ENCODE measurements around the gene SLIT3. TPM values are rescaled to one million over a fixed set of nuclear protein-coding genes. Genes with fewer than 3 reads are reported as not detected.

SLIT3 gene
- total RNA-seq, 2 experiments from 2014 or later: 0.30 to 0.43 TPM

DNA sequence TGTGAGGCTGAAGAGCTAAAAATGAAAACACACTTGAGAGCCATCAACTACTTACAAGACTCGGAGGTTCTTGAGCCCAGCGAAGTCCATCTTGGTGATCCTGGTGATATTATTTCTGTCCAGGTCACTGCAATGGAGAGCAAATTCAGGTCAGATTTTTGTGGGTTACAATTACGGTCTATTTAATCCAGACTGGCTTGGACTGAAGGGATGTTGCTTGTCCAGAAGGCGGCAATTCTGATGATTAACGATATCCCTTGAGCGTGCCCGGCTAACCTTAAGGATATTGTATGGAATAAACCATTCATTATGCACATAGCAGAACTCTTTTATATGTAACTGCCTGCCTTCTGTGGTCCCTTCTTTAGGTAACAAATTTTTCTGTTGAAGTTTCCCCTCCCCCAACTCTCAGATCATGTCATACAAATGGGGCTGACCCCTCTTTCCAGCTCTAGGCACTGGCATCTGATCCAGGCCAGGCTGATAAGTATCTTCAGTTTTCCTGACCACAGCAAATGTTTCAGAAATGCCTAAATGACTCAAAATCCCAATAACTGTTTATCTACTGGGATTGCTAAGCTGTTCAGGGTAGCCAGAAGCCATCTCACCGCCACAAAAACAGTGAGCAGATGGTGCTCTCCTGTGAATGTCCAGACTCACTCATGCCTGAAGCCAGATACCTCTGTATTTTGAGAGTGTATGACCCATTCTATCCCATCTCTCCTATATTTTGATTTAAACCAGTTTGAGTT lies 49.4 kb downstream of the SLIT3 start:
- H3K27ac Mint-ChIP-seq: no peak overlapping the region
- DNase-seq: no peak
- intact Hi-C loops (cut with micrococcal nuclease): no loop called here
- no peaks in the 10 kb centered on the region for H3K4me1 Mint-ChIP-seq (ENCODE audit: low read depth)
- CTCF ChIA-PET: interaction anchor here (0.6 kb wide), 1 partner anchor 867 kb away, joined by 3 read pairs; no protein-coding TSS in a partner anchor
- no peaks in the 10 kb centered on the region for H3K36me3 Mint-ChIP-seq (ENCODE audit: low read depth)
- H3K27me3 Mint-ChIP-seq (ENCODE audit: low read depth): no peaks in the 10 kb centered on the region
- H3K4me3 Mint-ChIP-seq: no peak overlapping the region
- H3K9me3 Mint-ChIP-seq: no peaks in the 10 kb centered on the region

DNA sequence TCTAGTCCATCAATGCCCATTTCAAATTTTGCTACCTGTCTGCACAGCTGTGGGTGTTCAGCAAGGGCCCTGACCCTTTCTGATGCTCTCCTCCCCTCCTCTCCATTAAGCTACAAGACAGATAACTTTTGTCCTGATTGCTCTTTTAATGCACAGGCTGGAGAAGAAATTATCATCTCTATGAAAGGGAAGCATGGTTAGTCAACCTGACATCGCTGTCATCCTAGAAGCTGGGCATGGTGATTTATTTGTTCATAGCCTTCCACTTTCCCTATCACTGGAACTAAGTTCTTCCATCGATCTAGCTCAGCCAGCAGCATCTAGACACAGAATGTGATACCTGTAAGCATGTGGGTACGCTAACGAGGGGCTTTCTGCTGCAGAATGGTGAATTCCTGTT lies 50.1 kb downstream of the SLIT3 start:
- DNase-seq: no peak
- CTCF ChIA-PET: no interaction called here
- Mint-ChIP-seq H3K4me1 (ENCODE audit: low read depth) (no peaks in the 10 kb centered on the region), H3K4me3 (no peak overlapping the region), H3K36me3 (ENCODE audit: low read depth) (no peaks in the 10 kb centered on the region), H3K27ac (no peak overlapping the region), H3K27me3 (ENCODE audit: low read depth) (peaks cover 2% of the 10 kb centered on the region), H3K9me3 (no peaks in the 10 kb centered on the region)
- intact Hi-C loops (cut with micrococcal nuclease): no loop called here

DNA sequence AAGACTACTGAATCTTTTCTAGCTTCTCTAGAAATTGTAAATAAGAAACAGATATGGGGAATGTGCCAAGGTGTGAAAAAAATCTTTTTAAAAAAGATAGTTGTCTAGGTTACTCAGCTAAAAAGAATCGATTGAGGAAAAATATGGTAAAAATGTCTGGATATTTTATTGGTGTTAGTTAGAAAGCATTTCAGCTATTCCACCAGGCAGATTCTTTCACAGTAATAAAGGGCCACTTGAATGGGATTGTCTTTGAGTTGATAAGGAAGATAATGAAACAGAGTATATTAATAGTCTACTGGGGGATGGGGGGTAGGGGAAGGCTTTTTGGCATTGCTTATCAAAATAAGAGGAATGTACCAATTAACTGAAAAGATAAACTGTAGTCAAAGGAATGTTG lies 51.9 kb downstream of the SLIT3 start:
- no peaks in the 10 kb centered on the region for H3K36me3 Mint-ChIP-seq (ENCODE audit: low read depth)
- no peaks in the 10 kb centered on the region for H3K4me1 Mint-ChIP-seq (ENCODE audit: low read depth)
- DNase-seq: no peak
- peaks cover 4% of the 10 kb centered on the region for H3K27me3 Mint-ChIP-seq (ENCODE audit: low read depth)
- CTCF ChIA-PET: no interaction called here
- no peak overlapping the region for H3K4me3 Mint-ChIP-seq
- intact Hi-C loops (cut with micrococcal nuclease): no loop called here
- H3K9me3 Mint-ChIP-seq: no peaks in the 10 kb centered on the region
- H3K27ac Mint-ChIP-seq: no peak overlapping the region

DNA sequence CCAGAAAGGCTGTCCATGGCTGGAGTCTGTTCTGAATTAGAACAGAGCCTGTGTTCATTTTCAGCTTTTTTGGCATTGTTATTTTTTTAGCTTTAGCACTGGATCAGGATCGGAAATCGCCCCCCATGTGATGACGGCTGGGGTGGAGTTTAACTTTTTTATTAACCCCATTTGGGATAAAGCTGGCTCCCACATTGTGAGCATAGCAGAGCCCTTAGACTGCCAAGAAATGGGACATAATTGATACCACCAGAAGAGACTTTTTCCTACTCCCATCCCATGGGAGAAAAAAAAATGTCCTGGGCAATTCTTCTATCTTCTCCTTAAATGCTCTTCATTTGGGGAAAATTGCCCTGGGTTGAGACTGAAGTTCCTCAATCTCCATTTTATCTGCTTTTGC lies 52.4 kb downstream of the SLIT3 start:
- intact Hi-C loops (cut with micrococcal nuclease): no loop called here
- H3K36me3 Mint-ChIP-seq (ENCODE audit: low read depth): no peaks in the 10 kb centered on the region
- no peaks in the 10 kb centered on the region for H3K9me3 Mint-ChIP-seq
- no peak for DNase-seq
- peaks cover 4% of the 10 kb centered on the region for H3K27me3 Mint-ChIP-seq (ENCODE audit: low read depth)
- no peak overlapping the region for H3K27ac Mint-ChIP-seq
- H3K4me3 Mint-ChIP-seq: no peak overlapping the region
- no peaks in the 10 kb centered on the region for H3K4me1 Mint-ChIP-seq (ENCODE audit: low read depth)
- CTCF ChIA-PET: interaction anchor here (0.6 kb wide), 1 partner anchor 192 kb away, joined by 3 read pairs; no protein-coding TSS in a partner anchor

DNA sequence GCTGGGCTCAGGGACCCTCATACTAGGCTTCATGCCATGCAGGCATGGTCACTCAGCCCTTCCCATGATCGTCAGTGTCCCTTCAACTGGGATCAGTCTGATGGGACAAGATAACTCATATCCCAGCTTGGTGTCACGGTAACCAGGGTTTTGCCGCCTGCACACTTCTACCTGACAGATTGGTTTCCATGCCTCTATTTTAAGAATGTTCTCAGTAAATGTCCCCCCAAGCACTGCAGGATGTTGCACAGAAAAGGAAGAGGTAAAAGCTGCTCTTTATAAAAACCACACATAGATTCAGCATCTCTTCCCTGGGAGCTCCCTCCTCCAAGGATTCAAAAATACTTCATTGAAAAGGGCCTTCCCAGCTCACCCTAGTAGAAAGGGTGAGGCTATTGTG lies 56.1 kb downstream of the SLIT3 start:
- no peak overlapping the region for H3K27ac Mint-ChIP-seq
- H3K36me3 Mint-ChIP-seq (ENCODE audit: low read depth): no peaks in the 10 kb centered on the region
- intact Hi-C loops (cut with micrococcal nuclease): no loop called here
- CTCF ChIA-PET: interaction anchor here (1.1 kb wide), 1 partner anchor 258 kb away, joined by 3 read pairs; no protein-coding TSS in a partner anchor
- DNase-seq: no peak
- H3K4me3 Mint-ChIP-seq: no peak overlapping the region
- peaks cover 4% of the 10 kb centered on the region for H3K27me3 Mint-ChIP-seq (ENCODE audit: low read depth)
- no peaks in the 10 kb centered on the region for H3K4me1 Mint-ChIP-seq (ENCODE audit: low read depth)
- H3K9me3 Mint-ChIP-seq: peaks cover 4% of the 10 kb centered on the region

DNA sequence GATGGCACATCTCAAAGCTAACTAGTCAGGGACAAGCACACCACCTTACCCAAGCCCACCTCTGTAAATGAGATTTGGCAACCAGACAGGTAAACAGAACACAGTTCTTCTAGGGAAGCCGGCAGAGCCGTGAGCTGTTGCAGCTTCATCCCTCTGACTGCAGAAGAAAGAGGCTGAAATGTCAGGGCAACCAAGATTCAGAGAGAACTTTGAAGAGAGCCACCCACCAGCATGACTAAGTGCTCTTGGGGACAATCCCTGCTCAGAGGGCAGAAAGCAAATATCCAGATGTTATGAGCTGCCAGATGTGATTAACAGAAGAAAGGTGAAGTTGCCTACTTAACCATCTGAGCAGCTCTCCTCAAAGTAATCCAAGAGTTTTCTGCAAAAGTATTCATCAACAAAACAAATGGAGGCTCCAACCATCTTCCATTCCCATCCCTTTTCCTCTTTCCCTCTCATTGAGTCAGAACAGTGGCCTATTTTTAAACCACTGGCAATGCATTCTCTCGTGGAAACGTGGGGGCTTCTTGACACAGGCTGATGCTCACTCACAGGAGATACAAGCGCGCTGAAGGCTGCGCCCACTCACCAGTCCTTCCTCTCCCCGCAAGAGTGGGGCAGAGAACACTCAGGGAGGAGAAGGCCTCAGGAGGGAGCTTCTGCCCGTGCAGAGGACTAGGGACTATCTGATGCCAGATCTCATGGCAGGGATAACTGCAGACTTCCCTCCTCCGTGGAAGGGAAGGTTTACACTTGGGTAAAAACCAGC lies 57.1 kb downstream of the SLIT3 start:
- Mint-ChIP-seq H3K4me3 (no peak overlapping the region), H3K36me3 (ENCODE audit: low read depth) (no peaks in the 10 kb centered on the region), H3K27me3 (ENCODE audit: low read depth) (peaks cover 4% of the 10 kb centered on the region), H3K4me1 (ENCODE audit: low read depth) (no peaks in the 10 kb centered on the region), H3K27ac (no peak overlapping the region), H3K9me3 (peaks cover 4% of the 10 kb centered on the region)
- DNase-seq: no peak
- intact Hi-C loops (cut with micrococcal nuclease): no loop called here
- CTCF ChIA-PET: interaction anchor here (1.1 kb wide), 1 partner anchor 257 kb away, joined by 3 read pairs; no protein-coding TSS in a partner anchor

DNA sequence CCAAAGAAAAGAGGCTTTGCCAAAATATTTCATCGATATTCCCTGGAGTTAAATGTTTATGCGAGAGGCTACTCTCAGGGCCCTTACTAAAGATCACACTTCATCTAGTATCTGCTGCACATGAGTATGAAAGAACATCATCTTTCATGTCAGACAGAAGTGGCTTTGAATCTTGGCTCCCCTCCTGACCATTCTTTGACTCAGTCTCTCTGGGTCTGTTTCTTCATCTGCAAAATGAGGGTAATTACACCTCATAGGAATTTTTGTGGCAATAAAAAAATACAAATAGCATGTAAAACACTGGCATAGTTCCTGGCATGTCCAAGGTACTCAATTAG lies 58.1 kb downstream of the SLIT3 start:
- intact Hi-C loops (cut with micrococcal nuclease): no loop called here
- CTCF ChIA-PET: no interaction called here
- H3K27me3 Mint-ChIP-seq (ENCODE audit: low read depth): peaks cover 4% of the 10 kb centered on the region
- no peaks in the 10 kb centered on the region for H3K36me3 Mint-ChIP-seq (ENCODE audit: low read depth)
- DNase-seq: no peak
- H3K9me3 Mint-ChIP-seq: peaks cover 6% of the 10 kb centered on the region
- H3K4me3 Mint-ChIP-seq: no peak overlapping the region
- H3K27ac Mint-ChIP-seq: no peak overlapping the region
- no peaks in the 10 kb centered on the region for H3K4me1 Mint-ChIP-seq (ENCODE audit: low read depth)

DNA sequence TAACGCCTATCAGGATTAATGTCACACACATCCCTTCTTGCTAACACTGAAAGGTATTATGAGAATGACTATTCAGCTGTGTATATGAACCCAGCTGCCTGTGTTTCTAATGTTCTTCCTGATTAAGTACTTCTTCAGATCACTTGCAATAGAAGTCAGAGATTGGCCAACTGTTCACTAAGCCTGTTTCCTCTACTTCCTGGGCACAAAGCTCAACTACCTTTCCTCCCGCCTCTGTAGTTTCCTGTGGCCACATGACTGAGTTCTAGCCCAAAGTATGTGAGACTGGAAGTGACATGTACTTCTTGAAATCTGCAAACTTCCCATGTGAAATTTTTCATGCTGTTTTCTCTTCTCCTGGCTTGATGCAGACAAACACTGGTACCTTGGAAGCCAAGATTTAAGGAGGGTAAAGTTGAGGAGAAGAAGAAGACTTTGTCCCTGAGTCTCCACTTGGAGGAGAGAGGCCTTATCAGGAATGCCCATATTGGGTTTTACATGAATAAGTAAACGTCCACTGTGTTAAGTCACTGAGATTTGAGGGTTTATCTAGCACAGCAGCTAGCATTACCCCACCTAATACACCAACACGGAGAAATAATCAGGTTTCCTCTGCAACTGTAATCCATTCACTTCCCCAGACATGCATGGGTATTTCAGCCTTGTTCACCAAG lies 58.6 kb downstream of the SLIT3 start:
- peaks cover 7% of the 10 kb centered on the region for H3K9me3 Mint-ChIP-seq
- no peak overlapping the region for H3K27ac Mint-ChIP-seq
- peaks cover 4% of the 10 kb centered on the region for H3K27me3 Mint-ChIP-seq (ENCODE audit: low read depth)
- intact Hi-C loops (cut with micrococcal nuclease): no loop called here
- DNase-seq: no peak
- CTCF ChIA-PET: no interaction called here
- H3K4me3 Mint-ChIP-seq: no peak overlapping the region
- H3K4me1 Mint-ChIP-seq (ENCODE audit: low read depth): no peaks in the 10 kb centered on the region
- H3K36me3 Mint-ChIP-seq (ENCODE audit: low read depth): no peaks in the 10 kb centered on the region

DNA sequence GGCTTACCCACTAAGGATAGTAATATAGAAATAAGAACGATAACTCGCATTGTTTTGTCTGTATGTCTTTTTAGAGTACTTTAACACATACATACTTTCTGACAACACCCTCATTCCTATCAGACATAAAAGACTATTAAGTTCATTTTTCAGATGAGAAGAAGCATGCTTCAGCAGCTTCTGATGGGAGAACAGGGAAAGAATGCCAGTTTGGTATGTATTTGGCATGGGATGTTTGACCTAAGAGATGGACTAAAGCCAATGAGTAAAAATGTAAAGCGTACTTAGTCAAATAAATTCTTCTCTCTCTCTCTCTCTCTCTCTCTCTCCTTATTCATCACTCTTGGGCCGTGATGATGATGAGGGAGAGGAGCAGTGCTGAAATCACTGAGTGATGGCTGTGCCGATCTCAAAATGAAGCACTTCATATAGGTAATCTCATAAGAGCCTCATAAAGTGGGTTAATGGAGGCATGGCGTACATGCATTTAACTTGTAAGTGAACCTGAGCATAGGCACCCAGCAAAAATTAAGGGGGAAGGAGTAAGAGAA lies 71.5 kb downstream of the SLIT3 start:
- no peak overlapping the region for H3K4me3 Mint-ChIP-seq
- H3K36me3 Mint-ChIP-seq (ENCODE audit: low read depth): no peaks in the 10 kb centered on the region
- H3K9me3 Mint-ChIP-seq: no peaks in the 10 kb centered on the region
- no peaks in the 10 kb centered on the region for H3K27me3 Mint-ChIP-seq (ENCODE audit: low read depth)
- H3K27ac Mint-ChIP-seq: no peak overlapping the region
- intact Hi-C loops (cut with micrococcal nuclease): no loop called here
- CTCF ChIA-PET: no interaction called here
- DNase-seq: no peak
- no peaks in the 10 kb centered on the region for H3K4me1 Mint-ChIP-seq (ENCODE audit: low read depth)

DNA sequence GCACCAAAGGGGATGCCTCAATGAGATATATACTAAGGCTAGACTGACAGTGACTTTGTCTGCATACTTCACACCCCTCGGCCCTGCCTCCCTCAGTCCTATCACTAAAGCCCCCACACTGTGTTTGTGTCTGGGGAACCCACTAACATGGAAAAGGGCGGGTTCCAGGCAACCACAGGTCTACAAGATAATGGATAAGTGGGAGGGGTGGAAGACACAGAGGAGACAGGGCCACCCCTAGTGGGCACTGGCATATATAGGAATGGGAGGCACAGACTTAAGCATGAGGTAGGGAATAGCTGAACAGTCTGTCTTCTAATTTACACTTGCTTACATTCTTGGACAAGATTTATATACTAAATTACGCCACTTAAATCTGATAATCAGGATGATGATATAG lies 74.0 kb downstream of the SLIT3 start:
- CTCF ChIA-PET: no interaction called here
- Mint-ChIP-seq H3K27ac (no peak overlapping the region), H3K36me3 (ENCODE audit: low read depth) (no peaks in the 10 kb centered on the region), H3K4me3 (no peak overlapping the region), H3K27me3 (ENCODE audit: low read depth) (no peaks in the 10 kb centered on the region), H3K4me1 (ENCODE audit: low read depth) (no peaks in the 10 kb centered on the region), H3K9me3 (no peaks in the 10 kb centered on the region)
- intact Hi-C loops (cut with micrococcal nuclease): no loop called here
- DNase-seq: no peak

DNA sequence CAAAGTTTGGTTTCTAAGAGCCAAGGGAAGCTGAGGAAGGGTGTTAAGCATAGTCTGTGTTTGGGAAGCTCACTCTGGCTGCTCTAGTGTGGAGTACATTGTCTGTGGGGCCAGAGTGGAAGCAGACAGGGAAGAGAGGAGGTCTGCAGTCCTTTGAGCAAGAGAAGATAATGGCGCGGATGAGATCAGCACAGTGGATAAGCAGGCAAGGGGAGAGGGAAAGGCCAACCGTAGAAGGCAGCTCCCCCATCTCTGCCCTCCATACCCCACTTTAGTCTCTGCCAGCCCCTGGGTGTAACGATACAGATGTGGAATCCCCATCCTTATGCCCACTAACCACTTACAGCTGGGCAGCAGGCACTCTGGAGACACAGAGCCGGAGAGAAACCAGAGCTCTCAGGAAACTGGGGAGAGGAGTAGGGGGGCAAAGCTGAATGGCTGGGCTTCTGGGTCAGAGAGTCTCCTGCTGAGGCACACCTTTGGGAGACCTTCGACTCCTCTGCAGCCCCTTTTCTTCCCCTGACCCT lies 75.0 kb downstream of the SLIT3 start:
- CTCF ChIA-PET: no interaction called here
- intact Hi-C loops (cut with micrococcal nuclease): no loop called here
- H3K36me3 Mint-ChIP-seq (ENCODE audit: low read depth): no peaks in the 10 kb centered on the region
- no peaks in the 10 kb centered on the region for H3K27me3 Mint-ChIP-seq (ENCODE audit: low read depth)
- H3K27ac Mint-ChIP-seq: no peak overlapping the region
- no peaks in the 10 kb centered on the region for H3K9me3 Mint-ChIP-seq
- H3K4me1 Mint-ChIP-seq (ENCODE audit: low read depth): no peaks in the 10 kb centered on the region
- DNase-seq: no peak
- no peak overlapping the region for H3K4me3 Mint-ChIP-seq

DNA sequence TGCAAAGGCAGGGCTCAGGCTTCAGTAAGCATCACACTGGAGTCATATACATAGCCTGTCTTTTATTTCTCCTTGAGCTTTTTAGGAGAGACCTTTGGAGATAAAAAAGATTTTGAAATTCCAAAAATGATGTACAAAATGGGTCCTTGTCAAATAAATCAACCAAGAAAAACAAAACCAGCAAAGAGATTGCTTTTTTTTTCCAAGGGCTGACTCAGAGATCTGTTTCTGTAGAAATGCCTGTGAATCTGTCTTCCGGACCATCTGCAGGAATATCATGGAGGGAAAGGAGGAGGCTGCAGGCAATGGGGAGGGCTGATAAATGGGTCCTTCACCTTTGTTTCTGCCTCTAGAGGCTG lies 77.4 kb downstream of the SLIT3 start:
- Mint-ChIP-seq H3K9me3 (no peaks in the 10 kb centered on the region), H3K27me3 (ENCODE audit: low read depth) (no peaks in the 10 kb centered on the region), H3K4me3 (no peak overlapping the region), H3K4me1 (ENCODE audit: low read depth) (no peaks in the 10 kb centered on the region), H3K36me3 (ENCODE audit: low read depth) (no peaks in the 10 kb centered on the region), H3K27ac (no peak overlapping the region)
- DNase-seq: no peak
- intact Hi-C loops (cut with micrococcal nuclease): no loop called here
- CTCF ChIA-PET: interaction anchor here (0.7 kb wide), 1 partner anchor 1211 kb away, joined by 3 read pairs; no protein-coding TSS in a partner anchor

All from activated naive CD4-positive, alpha-beta T cell treated with anti-CD3 and anti-CD28 coated beads for 36 hours (primary cell).